H1 (cell line): Measurements from ENCODE around the gene RTEL1. TPM values are rescaled to one million over a fixed set of nuclear protein-coding genes. Genes with fewer than 3 reads are reported as not detected.
A peak's percentile ranks its signal among the peaks of the same experiment; 100 is the strongest.

Source experiments
- CTCF ChIA-PET: fragments of 300-600 bp; sonication (Branson Sonifier 250); formaldehyde crosslinking; loops from one replicate; lab custom pipeline; 2021; ENCODE audit not compliant: partially characterized antibody; lab: Charles Lee
- POLR2A ChIA-PET: fragments of 300-600 bp; sonication (Branson Sonifier 250); formaldehyde crosslinking; loops from one replicate; lab custom pipeline; 2021; ENCODE audit warnings: inconsistent platforms; ENCODE audit not compliant: partially characterized antibody; lab: Charles Lee
- DNase-seq, 2 experiments: peaks; one replicate each; pipeline versions ENCODE4 v3.0.0 to v3.0.0-alpha.2; 2010 to 2022; ENCODE audit warnings: low spot score in 2 of 2, low read depth in 1 of 2, mixed read lengths in 1 of 2
- FAIRE-seq: peaks from 2 replicates; lab custom pipeline; 2011; peaks lifted over from hg19 to GRCh38; lab: Jason Lieb, UNC
- H2AFZ ChIP-seq: 2 replicates; pipeline ENCODE4 v1.8.1; 2012; ENCODE audit warnings: low read length, inconsistent platforms
- H2AK5ac ChIP-seq: 2 replicates; pipeline ENCODE4 v1.6.1; 2013; ENCODE audit warnings: low read depth, low read length
- H2BK120ac ChIP-seq: replicated peaks from 2 replicates; pipeline ENCODE3; 2013; ENCODE audit warnings: low read depth, low read length, inconsistent platforms
- H2BK12ac ChIP-seq: 2 replicates; pipeline ENCODE4 v1.6.1; 2013; ENCODE audit warnings: low read depth, low read length
- H2BK15ac ChIP-seq: 2 replicates; pipeline ENCODE4 v1.6.1; 2013; ENCODE audit warnings: low read length
- H2BK20ac ChIP-seq: 2 replicates; pipeline ENCODE4 v1.6.1; 2013; ENCODE audit warnings: low read length
- H2BK5ac ChIP-seq: 2 replicates; pipeline ENCODE4 v1.6.1; 2013; ENCODE audit warnings: low read depth, low read length
- H3K14ac ChIP-seq: 2 replicates; pipeline ENCODE4 v1.6.1; 2013; ENCODE audit warnings: inconsistent platforms; ENCODE audit not compliant: insufficient read length
- H3K18ac ChIP-seq: 2 replicates; pipeline ENCODE4 v1.6.1; 2013; ENCODE audit warnings: low read length; ENCODE audit errors: extremely low read depth
- H3K23ac ChIP-seq: 2 replicates; pipeline ENCODE4 v1.6.1; 2013; ENCODE audit warnings: inconsistent platforms; ENCODE audit not compliant: insufficient read length
- H3K23me2 ChIP-seq: 2 replicates; pipeline ENCODE4 v1.6.1; 2013; ENCODE audit warnings: low read depth, low read length
- H3K27ac ChIP-seq: 2 replicates; pipeline ENCODE4 v1.6.1; 2011; ENCODE audit warnings: low read depth, low read length, inconsistent platforms
- H3K27me3 ChIP-seq, 4 experiments: replicated peaks in 1 of 4; 1 replicate in 1 of 4; 2 replicates in 3 of 4; pipeline versions ENCODE4 v1.6.1 to v1.8.1; 2011 to 2013; ENCODE audit warnings: low read length in 3 of 4, mild to moderate bottlenecking in 3 of 4, inconsistent platforms in 2 of 4, mixed read lengths in 2 of 4, moderate library complexity in 1 of 4; ENCODE audit not compliant: control insufficient read depth in 3 of 4, insufficient read depth in 3 of 4; ENCODE audit errors: extremely low read depth in 1 of 4
- H3K36me3 ChIP-seq, 4 experiments: 2 replicates each; pipeline versions ENCODE4 v1.6.1 to v1.8.1; 2011 to 2013; ENCODE audit warnings: mild to moderate bottlenecking in 4 of 4, low read length in 3 of 4, moderate library complexity in 2 of 4, control low read depth in 1 of 4, inconsistent platforms in 1 of 4; ENCODE audit not compliant: insufficient read depth in 4 of 4, control insufficient read depth in 2 of 4
- H3K4ac ChIP-seq: replicated peaks from 2 replicates; pipeline ENCODE3; 2013; ENCODE audit warnings: low read length, low read depth, mixed read lengths, inconsistent platforms; ENCODE audit not compliant: insufficient read length
- H3K4me1 ChIP-seq, 4 experiments: replicated peaks in 1 of 4; 1 replicate in 1 of 4; 2 replicates in 3 of 4; pipeline versions ENCODE4 v1.6.1 to v1.8.1; 2011 to 2013; ENCODE audit warnings: low read length in 3 of 4, inconsistent platforms in 2 of 4, mixed read lengths in 1 of 4; ENCODE audit not compliant: insufficient read depth in 4 of 4, control insufficient read depth in 3 of 4
- H3K4me2 ChIP-seq, 2 experiments: 2 replicates each; pipeline versions ENCODE4 v1.6.1 to v1.8.1; 2011 to 2013; ENCODE audit warnings: low read depth in 2 of 2, low read length in 2 of 2, control low read depth in 1 of 2, inconsistent platforms in 1 of 2, mild to moderate bottlenecking in 1 of 2; ENCODE audit not compliant: insufficient read depth in 1 of 2
- H3K4me3 ChIP-seq, 4 experiments: fragments of 200-600, 300-600 bp in 1 of 4; sonication (generic), shearing (Covaris generic), sonication (Bioruptor Twin) in 1 of 4; 2 replicates each; pipeline versions ENCODE4 v1.5.1 to v1.8.1; 2011 to 2016; ENCODE audit warnings: low read length in 4 of 4, low read depth in 3 of 4, control low read depth in 2 of 4, inconsistent platforms in 2 of 4, mild to moderate bottlenecking in 2 of 4, mixed read lengths in 1 of 4, moderate library complexity in 1 of 4; ENCODE audit not compliant: insufficient read depth in 2 of 4; ENCODE audit errors: extremely low read depth in 1 of 4
- H3K56ac ChIP-seq: replicated peaks from 2 replicates; pipeline ENCODE3; 2013; ENCODE audit warnings: low read depth, mild to moderate bottlenecking, mixed read lengths, low read length, inconsistent platforms; ENCODE audit not compliant: insufficient read length
- H3K79me1 ChIP-seq: 2 replicates; pipeline ENCODE4 v1.6.1; 2013; ENCODE audit warnings: low read depth, low read length, control low read depth
- H3K79me2 ChIP-seq, 2 experiments: 2 replicates each; pipeline versions ENCODE4 v1.6.1 to v1.8.1; 2012 to 2013; ENCODE audit warnings: low read length in 2 of 2, mild to moderate bottlenecking in 2 of 2, inconsistent platforms in 1 of 2; ENCODE audit not compliant: insufficient read depth in 2 of 2, control insufficient read depth in 1 of 2
- H3K9ac ChIP-seq, 4 experiments: replicated peaks in 1 of 4; 1 replicate in 1 of 4; 2 replicates in 3 of 4; pipeline versions ENCODE4 v1.6.1 to v1.8.1; 2011 to 2013; ENCODE audit warnings: low read depth in 3 of 4, low read length in 3 of 4, control low read depth in 2 of 4, mild to moderate bottlenecking in 2 of 4, moderate library complexity in 2 of 4, inconsistent platforms in 1 of 4; ENCODE audit errors: extremely low read depth in 1 of 4
- H3K9me3 ChIP-seq, 2 experiments: 2 replicates each; pipeline versions ENCODE4 v1.6.1 to v1.8.1; 2012 to 2013; ENCODE audit warnings: mild to moderate bottlenecking in 2 of 2, moderate library complexity in 2 of 2, control low read depth in 1 of 2, inconsistent platforms in 1 of 2, low read depth in 1 of 2, low read length in 1 of 2, mixed read lengths in 1 of 2; ENCODE audit not compliant: insufficient read depth in 2 of 2
- H4K20me1 ChIP-seq, 2 experiments: replicated peaks in 1 of 2; 2 replicates each; pipeline versions ENCODE3 to v1.8.1; 2011 to 2013; ENCODE audit warnings: inconsistent platforms in 2 of 2, low read length in 2 of 2, mild to moderate bottlenecking in 1 of 2; ENCODE audit not compliant: insufficient read depth in 2 of 2, control insufficient read depth in 1 of 2
- H4K5ac ChIP-seq: 2 replicates; pipeline ENCODE4 v1.6.1; 2013; ENCODE audit warnings: low read length, low read depth, mixed read lengths, inconsistent platforms; ENCODE audit not compliant: insufficient read length
- H4K8ac ChIP-seq: 2 replicates; pipeline ENCODE4 v1.8.0; 2013; ENCODE audit warnings: mild to moderate bottlenecking, moderate library complexity, low read length, inconsistent platforms; ENCODE audit not compliant: insufficient read depth; ENCODE audit errors: extremely low read depth
- H4K91ac ChIP-seq: replicated peaks from 2 replicates; pipeline ENCODE3; 2013; ENCODE audit warnings: low read length, mixed read lengths, inconsistent platforms; ENCODE audit not compliant: insufficient read length
- TEAD4 ChIP-seq: IDR thresholded peaks from 2 replicates; pipeline ENCODE4 v1.6.1; 2012; ENCODE audit warnings: low read depth, low read length, inconsistent platforms, mixed read lengths
- YY1 ChIP-seq: IDR thresholded peaks from 2 replicates; pipeline ENCODE4 v1.6.1; 2011; ENCODE audit warnings: low read depth, mild to moderate bottlenecking, low read length
- WGBS, 2 experiments: shearing (Covaris generic) in 1 of 2; methylation state at CpG; one replicate each; pipeline versions ENCODE4 v1.1.6 to v1.1.7; 2013 to 2015; ENCODE audit warnings: low lambda C conversion rate in 2 of 2, mixed read lengths in 2 of 2, inconsistent platforms in 1 of 2, low coverage in 1 of 2, missing lambda C conversion rate in 1 of 2; ENCODE audit not compliant: insufficient replicate concordance in 2 of 2, insufficient coverage in 1 of 2, insufficient read length in 1 of 2; ENCODE audit errors: extremely low coverage in 1 of 2, missing lambda C conversion rate in 1 of 2; 5-methylcytosine and 5-hydroxymethylcytosine counted together
- polyA plus RNA-seq, 7 experiments: library from polyadenylated mRNA; depleted of rRNA in 3 of 7; stranded (reverse) in 5 of 7; unstranded in 2 of 7; fragments of >200 nt in 5 of 7; fragments of 200-250 nt in 2 of 7; gene quantifications; 1 replicate in 5 of 7; 2 replicates in 1 of 7; 4 replicates in 1 of 7; pipeline versions ENCODE4 v1.2.1 to v1.2.3, GENCODE V29; 2011 to 2013; ENCODE audit warnings: missing spikeins in 2 of 7, mixed read lengths in 2 of 7
- total RNA-seq: library from RNA; stranded (reverse); fragmentation: NEBNext Ultra II Directional; extraction: Animal tissue kit (Norgen Biotek cat#: 25700); gene quantifications from 2 replicates; pipeline ENCODE4 v1.2.1, GENCODE V29; 2021

The RTEL1 gene
- total and polyA plus RNA-seq, 2 of the 8 experiments (the other 6 are each of a cell fraction or from before 2014, with no cell fraction given), result 16.2 to 37.1 TPM

DNA sequence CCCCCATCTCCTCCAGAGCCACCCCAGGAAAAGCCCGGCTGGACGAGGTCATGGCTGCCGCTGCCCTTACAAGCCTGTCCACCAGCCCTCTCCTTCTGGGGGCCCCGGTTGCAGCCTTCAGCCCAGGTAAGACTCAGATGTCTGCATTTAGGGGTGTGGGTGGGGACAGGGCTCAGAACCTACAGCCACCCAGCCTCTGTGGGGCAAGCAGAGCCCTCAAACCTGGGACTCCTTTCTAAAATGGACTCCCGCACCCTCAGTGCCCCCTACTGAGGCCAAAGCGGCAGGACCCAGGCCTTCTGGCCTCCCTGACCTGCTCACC is 83.2 kb downstream of the RTEL1 start:
- no peaks in the 10 kb centered on the region for H3K9me3 ChIP-seq
- peaks cover 0 to 20% (median 11%) of the 10 kb centered on the region in 4 experiments; a peak in 6 of 7 replicates for H3K4me1 ChIP-seq
- H2BK15ac ChIP-seq, result peak overlapping the region; percentile 46; the same call in 1 of the 2 replicates
- H3K27me3 ChIP-seq, result peaks cover 0 to 12% (median 8%) of the 10 kb centered on the region in 4 experiments; a peak in 4 of 7 replicates
- H4K20me1 ChIP-seq, result peaks cover 0 to 10% of the 10 kb centered on the region in 2 experiments
- peaks cover 0 to 10% (median 6%) of the 10 kb centered on the region in 4 experiments; a peak in 3 of 8 replicates for H3K36me3 ChIP-seq
- POLR2A ChIA-PET, result interaction anchor here (1.0 to 2.6 kb wide), 8 partner anchors 9 to 219 kb away, joined by 3 to 23 read pairs (median 6); partner anchors contain the start of genes ARFRP1, RTEL1, TPD52L2 and ZGPAT
- H3K4me2 ChIP-seq, result peak overlapping the region; percentile 70 to 75
- H3K9ac ChIP-seq, result no peak overlapping the region; a peak in 1 of 7 replicates
- no peak overlapping the region for H2BK120ac ChIP-seq
- H3K79me1 ChIP-seq, result no peaks in the 10 kb centered on the region
- DNase-seq (no peak), FAIRE-seq (no peak)
- H3K14ac ChIP-seq, result no peak overlapping the region
- H4K8ac ChIP-seq, result no peak overlapping the region
- WGBS, 2 experiments, result 52% methylated on average over 6 of the region's 6 CpGs; no CpG with 5 or more reads in 1 of the 2 experiments
- no peak overlapping the region for H2BK20ac ChIP-seq
- H3K4ac ChIP-seq, result no peak overlapping the region
- H2BK12ac ChIP-seq, result no peak overlapping the region
- peak overlapping the region; percentile 78 for H2BK5ac ChIP-seq
- H4K91ac ChIP-seq, result no peak overlapping the region
- H3K79me2 ChIP-seq, result no peaks in the 10 kb centered on the region
- no peak overlapping the region for H3K56ac ChIP-seq
- no peak overlapping the region for H3K27ac ChIP-seq
- H3K18ac ChIP-seq, result peak overlapping the region; percentile 60
- H2AFZ ChIP-seq, result no peak overlapping the region
- no peak overlapping the region for H2AK5ac ChIP-seq
- H3K23ac ChIP-seq, result no peak overlapping the region
- peaks cover 13% of the 10 kb centered on the region; the same call in 1 of the 2 replicates for H3K23me2 ChIP-seq
- H3K4me3 ChIP-seq, result peak overlapping the region in 2 of 4 experiments; percentile 49 to 83; a peak in 3 of 8 replicates
- no peak overlapping the region for H4K5ac ChIP-seq
- CTCF ChIA-PET, result interaction anchor here (0.6 to 2.2 kb wide), 11 partner anchors 14 to 264 kb away, joined by 3 to 18 read pairs (median 4); partner anchors contain the start of gene TPD52L2
- peak; percentile 86 for TF ChIP-seq YY1
- TF ChIP-seq TEAD4, result no peak
